Mesothelial cell of epicardium (in vitro differentiated cells): ENCODE data around the gene ADAMTSL1. TPM values are rescaled to one million over a fixed set of nuclear protein-coding genes. Genes with fewer than 3 reads are reported as not detected.
A peak's percentile ranks its signal among the peaks of the same experiment; 100 is the strongest.

Source experiments
- DNase-seq, 2 experiments: peaks; one replicate each; pipeline ENCODE4 v3.0.0; 2021; ENCODE audit warnings: low spot score in 2 of 2; ENCODE audit not compliant: unreplicated experiment in 2 of 2
- H3K27ac Mint-ChIP-seq: 2 replicates; pipeline ENCODE4 v1.8.0; 2021; ENCODE audit warnings: mixed read lengths
- H3K27me3 Mint-ChIP-seq: 2 replicates; pipeline ENCODE4 v1.8.0; 2021; ENCODE audit warnings: low read depth, mixed read lengths
- H3K36me3 Mint-ChIP-seq: 2 replicates; pipeline ENCODE4 v1.8.0; 2021; ENCODE audit warnings: mixed read lengths
- H3K4me1 Mint-ChIP-seq: 2 replicates; pipeline ENCODE4 v1.8.0; 2021; ENCODE audit warnings: mixed read lengths
- H3K4me3 Mint-ChIP-seq: 2 replicates; pipeline ENCODE4 v1.8.0; 2021; ENCODE audit warnings: mild to moderate bottlenecking, moderate library complexity, mixed read lengths
- H3K9me3 Mint-ChIP-seq: 2 replicates; pipeline ENCODE4 v1.8.0; 2021; ENCODE audit warnings: mixed read lengths
- total RNA-seq: library from RNA; stranded (reverse); gene quantifications from 3 replicates; pipeline ENCODE4 v1.2.1, GENCODE V29; 2021
- TF ChIP-seq, protein P1 (sequence below): fragments of 200-600 bp; sonication (generic); IDR thresholded peaks from one replicate; pipeline ENCODE4 v1.5.0; 2021; ENCODE audit warnings: antibody characterized with exemption; ENCODE audit not compliant: unreplicated experiment

The ADAMTSL1 gene
- total RNA-seq, 1 donor from 2014 or later = 48.0 TPM

DNA sequence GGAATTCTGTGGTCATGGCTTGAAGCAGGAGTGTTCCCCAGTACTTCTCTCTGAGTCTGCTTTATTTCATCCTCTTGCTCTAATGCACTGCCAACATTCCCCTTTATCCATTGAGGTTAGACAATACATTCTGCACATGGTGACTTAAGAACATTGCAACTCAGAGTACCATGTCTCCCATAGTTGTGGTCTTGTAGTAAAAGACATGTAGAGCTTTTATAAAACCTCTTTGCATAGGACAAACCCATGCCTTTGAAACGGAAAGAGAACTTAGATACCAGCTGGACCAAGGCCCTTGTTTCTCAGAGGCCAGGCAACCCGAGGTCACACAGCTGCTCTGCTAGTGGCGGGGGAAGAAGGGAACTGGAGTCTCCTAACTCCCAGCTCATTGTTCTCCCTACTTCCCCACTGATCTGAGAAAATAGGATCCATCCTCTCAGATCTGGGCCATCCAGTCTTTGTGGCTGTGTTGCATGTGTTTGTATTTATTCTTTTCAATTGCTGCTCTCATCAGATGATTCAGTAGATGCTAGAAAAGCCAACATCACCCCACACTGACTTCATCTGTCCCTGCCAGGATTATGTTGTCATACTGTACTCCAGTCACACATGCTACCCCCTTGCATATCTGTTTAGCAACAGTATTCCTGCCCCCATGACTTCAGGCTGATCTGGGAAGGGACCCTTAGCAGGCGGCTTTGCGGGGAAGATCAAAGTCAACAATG is 322.2 kb downstream of the ADAMTSL1 start:
- Mint-ChIP-seq H3K36me3 (no peaks in the 10 kb centered on the region), H3K27me3 (no peaks in the 10 kb centered on the region), H3K9me3 (no peaks in the 10 kb centered on the region), H3K27ac (peak overlapping the region; percentile 48), H3K4me3 (no peak overlapping the region), H3K4me1 (peaks cover 33% of the 10 kb centered on the region)
- no peak for DNase-seq
- TF ChIP-seq, protein P1, sequence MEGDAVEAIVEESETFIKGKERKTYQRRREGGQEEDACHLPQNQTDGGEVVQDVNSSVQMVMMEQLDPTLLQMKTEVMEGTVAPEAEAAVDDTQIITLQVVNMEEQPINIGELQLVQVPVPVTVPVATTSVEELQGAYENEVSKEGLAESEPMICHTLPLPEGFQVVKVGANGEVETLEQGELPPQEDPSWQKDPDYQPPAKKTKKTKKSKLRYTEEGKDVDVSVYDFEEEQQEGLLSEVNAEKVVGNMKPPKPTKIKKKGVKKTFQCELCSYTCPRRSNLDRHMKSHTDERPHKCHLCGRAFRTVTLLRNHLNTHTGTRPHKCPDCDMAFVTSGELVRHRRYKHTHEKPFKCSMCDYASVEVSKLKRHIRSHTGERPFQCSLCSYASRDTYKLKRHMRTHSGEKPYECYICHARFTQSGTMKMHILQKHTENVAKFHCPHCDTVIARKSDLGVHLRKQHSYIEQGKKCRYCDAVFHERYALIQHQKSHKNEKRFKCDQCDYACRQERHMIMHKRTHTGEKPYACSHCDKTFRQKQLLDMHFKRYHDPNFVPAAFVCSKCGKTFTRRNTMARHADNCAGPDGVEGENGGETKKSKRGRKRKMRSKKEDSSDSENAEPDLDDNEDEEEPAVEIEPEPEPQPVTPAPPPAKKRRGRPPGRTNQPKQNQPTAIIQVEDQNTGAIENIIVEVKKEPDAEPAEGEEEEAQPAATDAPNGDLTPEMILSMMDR = no peak

DNA sequence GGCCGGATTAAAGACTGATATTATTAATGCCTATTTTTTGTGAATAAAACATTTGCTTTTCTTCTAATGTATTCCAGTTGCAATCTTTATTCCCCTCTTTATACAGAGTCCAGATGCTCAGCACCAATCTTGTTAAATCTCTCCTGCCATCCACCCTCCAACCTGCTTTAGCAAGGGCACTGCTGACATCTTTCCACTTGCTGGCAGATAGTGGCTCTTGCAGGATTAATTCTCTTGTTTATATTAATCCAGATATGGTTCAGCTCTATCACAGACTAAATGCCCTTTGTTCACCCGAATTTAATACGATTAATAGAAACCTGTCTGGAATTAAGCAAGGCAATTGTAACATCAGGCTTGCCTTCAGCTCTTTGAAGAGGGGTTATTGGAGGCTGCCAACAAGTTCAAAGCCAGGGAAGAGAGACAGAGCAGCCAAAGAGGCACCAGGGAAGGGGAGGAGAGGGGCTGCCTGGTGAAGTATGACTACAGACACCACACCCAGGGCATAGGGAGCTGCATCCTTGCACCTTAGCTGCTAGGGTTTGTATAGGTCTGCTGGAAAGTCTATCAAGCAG is 322.8 kb downstream of the ADAMTSL1 start:
- H3K36me3 Mint-ChIP-seq = no peaks in the 10 kb centered on the region
- peaks cover 4% of the 10 kb centered on the region for H3K9me3 Mint-ChIP-seq
- peaks cover 33% of the 10 kb centered on the region for H3K4me1 Mint-ChIP-seq
- no peak overlapping the region for H3K4me3 Mint-ChIP-seq
- peak overlapping the region; percentile 75 for H3K27ac Mint-ChIP-seq
- TF ChIP-seq, protein P1 = no peak
- DNase-seq = no peak
- no peaks in the 10 kb centered on the region for H3K27me3 Mint-ChIP-seq

DNA sequence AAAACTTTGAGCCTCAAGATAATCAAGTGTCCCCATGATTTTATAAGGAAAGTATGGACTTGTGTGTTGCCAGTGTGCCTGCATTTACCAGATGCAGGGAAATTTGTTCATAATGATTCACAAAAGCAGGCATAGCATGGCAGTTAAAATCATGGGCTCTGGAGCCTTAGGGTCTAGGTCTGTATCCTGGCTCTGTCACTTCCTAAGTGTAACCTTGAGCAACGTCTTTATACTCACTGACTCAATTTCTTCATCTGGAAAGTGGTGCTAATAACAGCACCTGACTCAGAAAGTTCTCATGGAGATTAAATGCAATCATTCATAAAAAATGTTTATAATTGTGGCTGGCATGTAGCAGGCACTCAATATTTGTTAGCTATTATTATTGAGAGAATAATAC is 324.2 kb downstream of the ADAMTSL1 start:
- Mint-ChIP-seq H3K36me3 (no peaks in the 10 kb centered on the region), H3K9me3 (peaks cover 4% of the 10 kb centered on the region), H3K4me1 (peaks cover 33% of the 10 kb centered on the region), H3K4me3 (no peak overlapping the region), H3K27me3 (no peaks in the 10 kb centered on the region), H3K27ac (no peak overlapping the region)
- DNase-seq = no peak
- TF ChIP-seq, protein P1 = no peak

DNA sequence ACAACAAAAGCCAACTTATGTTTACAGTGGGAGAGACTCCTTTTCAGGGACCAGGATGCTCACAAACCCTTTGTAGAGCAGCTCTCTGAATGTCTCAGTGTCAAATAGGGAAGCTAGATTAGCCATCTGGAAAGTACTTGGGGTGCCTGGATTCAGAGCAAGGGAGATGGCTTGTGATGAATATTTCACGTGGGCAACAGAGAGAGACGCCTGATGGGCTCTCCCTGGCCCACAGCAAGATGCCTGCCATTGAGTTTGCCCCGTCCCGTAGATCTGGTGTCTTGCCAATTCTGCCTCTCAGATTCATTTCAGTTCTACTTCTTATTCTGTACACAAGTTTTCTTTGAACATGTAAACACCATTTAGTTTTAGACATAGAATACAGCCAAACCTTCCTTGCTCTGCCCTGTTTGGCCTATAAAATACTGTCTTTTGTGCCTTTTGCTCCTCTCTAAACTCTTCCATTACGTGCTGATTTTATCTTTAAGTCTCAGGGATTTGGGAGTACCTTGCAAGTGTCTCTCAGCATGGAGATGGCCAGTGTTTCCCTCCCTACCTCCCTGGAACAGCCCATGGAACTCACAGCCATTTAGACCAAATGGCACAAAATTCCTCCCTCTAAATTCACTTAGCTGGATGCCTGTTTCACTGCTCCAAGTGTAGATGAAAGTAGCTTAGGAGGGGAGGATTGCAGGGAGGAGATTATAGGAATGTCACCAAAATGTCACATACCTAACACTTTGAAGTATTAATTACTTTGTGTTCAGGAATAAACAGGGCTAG is 324.7 kb downstream of the ADAMTSL1 start:
- no peaks in the 10 kb centered on the region for H3K27me3 Mint-ChIP-seq
- H3K4me3 Mint-ChIP-seq = no peak overlapping the region
- peaks cover 33% of the 10 kb centered on the region for H3K4me1 Mint-ChIP-seq
- DNase-seq = no peak
- TF ChIP-seq, protein P1 = no peak
- H3K9me3 Mint-ChIP-seq = peaks cover 4% of the 10 kb centered on the region
- H3K27ac Mint-ChIP-seq = no peak overlapping the region
- H3K36me3 Mint-ChIP-seq = no peaks in the 10 kb centered on the region

DNA sequence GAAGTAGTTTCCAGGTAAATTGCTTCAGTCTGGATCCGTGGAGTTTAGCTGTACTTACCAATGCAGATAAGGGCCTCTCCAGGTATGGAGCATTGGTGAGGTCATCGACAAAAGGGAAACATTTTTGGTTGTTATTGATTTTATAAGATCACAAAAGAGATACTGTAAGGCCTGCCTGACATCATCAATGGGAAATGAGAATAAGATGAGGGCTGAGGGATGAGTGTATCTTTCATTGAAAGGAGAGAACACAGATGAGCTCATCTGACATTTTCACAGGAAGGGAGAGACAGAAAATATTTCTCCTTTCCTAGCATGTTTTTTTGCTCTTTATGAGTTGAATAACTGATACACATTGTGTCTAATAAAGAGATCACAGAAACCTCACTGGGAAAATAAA is 325.5 kb downstream of the ADAMTSL1 start:
- TF ChIP-seq, protein P1 = no peak
- DNase-seq = no peak
- Mint-ChIP-seq H3K4me3 (no peak overlapping the region), H3K36me3 (no peaks in the 10 kb centered on the region), H3K27me3 (no peaks in the 10 kb centered on the region), H3K9me3 (peaks cover 4% of the 10 kb centered on the region), H3K4me1 (peaks cover 33% of the 10 kb centered on the region), H3K27ac (peak overlapping the region; percentile 17)
